MM.1S (cell line): ENCODE measurements around the gene LILRB4.

Experiments used
- CTCF ChIP-seq: fragments of 300-600 bp; sonication (generic); IDR thresholded peaks from 2 replicates; pipeline ENCODE4 v1.5.1; 2016; ENCODE audit warnings: antibody characterized with exemption, low read length, mixed read lengths
- EZH2 ChIP-seq: fragments of 300-600 bp; sonication (generic); optimal IDR thresholded peaks from 2 replicates; pipeline ENCODE3; 2017; ENCODE audit warnings: low read depth, mild to moderate bottlenecking, antibody characterized with exemption, low read length, mixed read lengths

- TF ChIP-seq CTCF (no peak), EZH2 (no peak)
Measured at GRCh38 chr19:54677217-54677616, 14.4 kb downstream of the LILRB4 start.
